Measurements from ENCODE around the gene GGT7. TPM values are rescaled to one million over a fixed set of nuclear protein-coding genes. Genes with fewer than 3 reads are reported as not detected.
"Not testable (repeated sequence)": the region's sequence is repeated elsewhere in the genome, so short reads cannot be mapped to it uniquely, and the experiment has no call there.

GGT7 gene
- total RNA-seq, 1 donor from 2014 or later: 23.7 TPM

GRCh38 chr20:34881689-34882088, 9.0 kb upstream of the GGT7 start:
- no peaks in the 10 kb centered on the region for H3K9me3 Mint-ChIP-seq (ENCODE audit: low read depth)
- no peak for TF ChIP-seq CTCF (IDR thresholded peaks at IDR 0.05)
- H3K4me1 Mint-ChIP-seq (ENCODE audit: low read depth): peaks cover 13% of the 10 kb centered on the region
- H3K27me3 Mint-ChIP-seq (ENCODE audit: low read depth): no peaks in the 10 kb centered on the region
- peaks cover 19% of the 10 kb centered on the region for H3K36me3 Mint-ChIP-seq (ENCODE audit: low read depth)
- no peak for DNase-seq (ENCODE audit: low spot score)
- H3K27ac Mint-ChIP-seq (ENCODE audit: unreplicated experiment): no peak overlapping the region
- no peak overlapping the region for H3K4me3 Mint-ChIP-seq (ENCODE audit: unreplicated experiment)

- not testable (repeated sequence) for H3K27me3 Mint-ChIP-seq (ENCODE audit: low read depth); H3K4me3 Mint-ChIP-seq (ENCODE audit: unreplicated experiment); H3K27ac Mint-ChIP-seq (ENCODE audit: unreplicated experiment); H3K9me3 Mint-ChIP-seq (ENCODE audit: low read depth); DNase-seq (ENCODE audit: low spot score)
- H3K4me1 Mint-ChIP-seq (ENCODE audit: low read depth): peaks cover 15% of the 10 kb centered on the region
- H3K36me3 Mint-ChIP-seq (ENCODE audit: low read depth): peaks cover 19% of the 10 kb centered on the region
These were observed 8.3 kb upstream of the GGT7 start for GRCh38 chr20:34880971-34881370.

- Mint-ChIP-seq H3K9me3 (ENCODE audit: low read depth) (no peaks in the 10 kb centered on the region), H3K27me3 (ENCODE audit: low read depth) (no peaks in the 10 kb centered on the region), H3K27ac (ENCODE audit: unreplicated experiment) (no peak overlapping the region), H3K36me3 (ENCODE audit: low read depth) (peaks cover 18% of the 10 kb centered on the region), H3K4me1 (ENCODE audit: low read depth) (peaks cover 19% of the 10 kb centered on the region), H3K4me3 (ENCODE audit: unreplicated experiment) (no peak overlapping the region)
- DNase-seq (ENCODE audit: low spot score): no peak
- TF ChIP-seq CTCF (IDR thresholded peaks at IDR 0.05): no peak
These were observed 7.7 kb upstream of the GGT7 start for GRCh38 chr20:34880215-34880850.

GRCh38 chr20:34876406-34877282, 4.0 kb upstream of the GGT7 start, which contains the start of gene ACSS2:
TSS of gene ACSS2 (plus strand) at chr20:34876612. CDS start at chr20:34876646, 34 bp downstream.
- no peaks in the 10 kb centered on the region for H3K27me3 Mint-ChIP-seq (ENCODE audit: low read depth)
- H3K4me1 Mint-ChIP-seq (ENCODE audit: low read depth): peaks cover 40% of the 10 kb centered on the region
- no peaks in the 10 kb centered on the region for H3K9me3 Mint-ChIP-seq (ENCODE audit: low read depth)
- peak within 1 kb of the TSS; percentile 98 for H3K4me3 Mint-ChIP-seq (ENCODE audit: unreplicated experiment)
- peak within 1 kb of the TSS; percentile 95 for H3K27ac Mint-ChIP-seq (ENCODE audit: unreplicated experiment)
- DNase-seq (ENCODE audit: low spot score): no peak
- H3K36me3 Mint-ChIP-seq (ENCODE audit: low read depth): peaks cover 2% of the 10 kb centered on the region
- TF ChIP-seq CTCF (IDR thresholded peaks at IDR 0.05): no peak

GRCh38 chr20:34875642-34876405, 3.2 kb upstream of the GGT7 start:
- Mint-ChIP-seq H3K27me3 (ENCODE audit: low read depth) (no peaks in the 10 kb centered on the region), H3K36me3 (ENCODE audit: low read depth) (peaks cover 2% of the 10 kb centered on the region), H3K27ac (ENCODE audit: unreplicated experiment) (peak overlapping the region; percentile 95), H3K9me3 (ENCODE audit: low read depth) (no peaks in the 10 kb centered on the region), H3K4me1 (ENCODE audit: low read depth) (peaks cover 44% of the 10 kb centered on the region), H3K4me3 (ENCODE audit: unreplicated experiment) (peak overlapping the region; percentile 98)
- DNase-seq (ENCODE audit: low spot score): peak; percentile 100
- peak; percentile 64 for TF ChIP-seq CTCF (IDR thresholded peaks at IDR 0.05)
